PC-9 (cell line): ENCODE data around the gene RBMS1.

Experiments used
- EZH2 ChIP-seq: fragments of 200-600 bp; sonication (generic); IDR thresholded peaks from 2 replicates; pipeline ENCODE4 v1.8.0; 2017; ENCODE audit warnings: antibody characterized with exemption, low read depth
- TF ChIP-seq, protein P1 (sequence below): fragments of 200-600 bp; sonication (generic); conservative IDR thresholded peaks from 2 replicates; pipeline ENCODE4 v1.6.1; 2017; ENCODE audit warnings: mixed run types, antibody characterized with exemption, mild to moderate bottlenecking, moderate library complexity

DNA sequence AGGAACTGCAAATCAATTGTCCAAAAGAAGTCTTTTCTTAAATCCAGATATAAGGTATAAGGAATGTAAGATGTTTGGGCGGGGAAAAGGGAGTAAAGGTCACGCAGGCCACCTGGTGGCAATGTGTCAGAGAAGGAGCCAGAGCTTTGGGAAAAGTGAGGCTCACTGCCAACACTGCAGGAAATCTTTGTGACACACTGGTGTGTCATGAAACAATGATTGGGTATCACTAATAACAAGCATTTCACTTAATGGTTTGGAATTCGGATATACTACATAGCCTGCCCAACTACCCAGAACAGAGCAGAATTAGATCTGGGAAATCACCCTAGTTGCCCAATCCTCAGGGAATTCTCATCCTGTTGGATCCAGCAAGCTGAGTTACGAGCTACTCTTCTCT lies 61.0 kb downstream of the RBMS1 start:
- TF ChIP-seq, protein P1, sequence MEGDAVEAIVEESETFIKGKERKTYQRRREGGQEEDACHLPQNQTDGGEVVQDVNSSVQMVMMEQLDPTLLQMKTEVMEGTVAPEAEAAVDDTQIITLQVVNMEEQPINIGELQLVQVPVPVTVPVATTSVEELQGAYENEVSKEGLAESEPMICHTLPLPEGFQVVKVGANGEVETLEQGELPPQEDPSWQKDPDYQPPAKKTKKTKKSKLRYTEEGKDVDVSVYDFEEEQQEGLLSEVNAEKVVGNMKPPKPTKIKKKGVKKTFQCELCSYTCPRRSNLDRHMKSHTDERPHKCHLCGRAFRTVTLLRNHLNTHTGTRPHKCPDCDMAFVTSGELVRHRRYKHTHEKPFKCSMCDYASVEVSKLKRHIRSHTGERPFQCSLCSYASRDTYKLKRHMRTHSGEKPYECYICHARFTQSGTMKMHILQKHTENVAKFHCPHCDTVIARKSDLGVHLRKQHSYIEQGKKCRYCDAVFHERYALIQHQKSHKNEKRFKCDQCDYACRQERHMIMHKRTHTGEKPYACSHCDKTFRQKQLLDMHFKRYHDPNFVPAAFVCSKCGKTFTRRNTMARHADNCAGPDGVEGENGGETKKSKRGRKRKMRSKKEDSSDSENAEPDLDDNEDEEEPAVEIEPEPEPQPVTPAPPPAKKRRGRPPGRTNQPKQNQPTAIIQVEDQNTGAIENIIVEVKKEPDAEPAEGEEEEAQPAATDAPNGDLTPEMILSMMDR = no peak
- TF ChIP-seq EZH2 = no peak
